Measurements from ENCODE around the gene KLF15. TPM values are rescaled to one million over a fixed set of nuclear protein-coding genes. Genes with fewer than 3 reads are reported as not detected.

Gene KLF15
- total and polyA plus RNA-seq, 2 of the 8 experiments (the other 6 are each of a cell fraction or from before 2014, with no cell fraction given): 15.7 to 19.5 TPM

DNA sequence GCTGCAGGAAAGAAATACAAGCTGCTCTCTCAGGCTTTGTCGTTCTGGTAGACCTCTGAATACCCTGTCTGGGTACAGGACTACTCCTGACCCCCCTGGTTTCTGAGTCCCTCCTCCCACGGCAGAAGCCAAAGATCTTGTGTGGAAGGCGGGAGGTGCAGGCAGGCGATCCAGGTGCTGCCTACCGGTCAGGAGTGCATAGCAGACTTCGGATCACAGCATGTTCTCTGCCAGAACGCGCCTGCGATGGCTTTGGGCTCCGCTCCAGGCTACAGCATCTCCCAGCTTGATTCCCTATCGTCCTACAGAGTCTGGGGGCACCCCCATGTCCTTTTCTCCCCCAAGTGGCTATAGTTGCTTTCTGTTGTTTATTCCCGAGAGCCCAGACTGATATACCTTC lies 35.0 kb upstream of the KLF15 start (continued):
- TF ChIP-seq RXRA (IDR thresholded peaks at IDR 0.05; ENCODE audit: insufficient read depth, low read depth, low read length): no peak
- no peak for TF ChIP-seq GTF2F1 (IDR thresholded peaks at IDR 0.05; ENCODE audit: borderline replicate concordance, low read depth, low read length)
- no peak for TF ChIP-seq NRF1 (IDR thresholded peaks at IDR 0.05; ENCODE audit: low read depth, low read length)
- TF ChIP-seq BRCA1 (IDR thresholded peaks at IDR 0.05; ENCODE audit: low read depth, low read length): no peak
- TF ChIP-seq CEBPB (IDR thresholded peaks at IDR 0.05; ENCODE audit: low read depth, low read length): no peak
- TF ChIP-seq TEAD4 (IDR thresholded peaks at IDR 0.05; ENCODE audit: low read depth, low read length): no peak
- TF ChIP-seq POLR2A (IDR thresholded peaks at IDR 0.05; ENCODE audit: control extremely low read depth in 1 of 2, low read depth in 2 of 2, low read length in 2 of 2): no peak

All from H1 (cell line).